GM12878 (cell line): Measurements from ENCODE around the gene FAM53B. TPM values are rescaled to one million over a fixed set of nuclear protein-coding genes. Genes with fewer than 3 reads are reported as not detected.

Experiments used
- ATAC-seq: fragments of 200-7000 bp; cut with Tn5 transposase; 3 replicates; pipeline ENCODE4 v1.9.1; 2020; ENCODE audit warnings: mild to moderate bottlenecking, moderate library complexity
- BruUV-seq: library from RNA; stranded (reverse); fragments of 400-500 nt; replicated peaks from 2 replicates; lab custom pipeline; 2021; lab: Mats Ljungman, UMichigan
- CTCF ChIA-PET: fragments of 300-600 bp; sonication (Branson Sonifier 250); formaldehyde crosslinking; extraction: SDS; loops from one replicate; lab custom pipeline; 2021; ENCODE audit warnings: inconsistent platforms; lab: Yijun Ruan, JAX
- POLR2A ChIA-PET: fragments of 350-600 bp; formaldehyde crosslinking; extraction: SDS; loops from one replicate; lab custom pipeline; 2021; ENCODE audit warnings: inconsistent platforms; lab: Charles Lee
- RAD21 ChIA-PET: fragments of 300-600 bp; sonication (Branson Sonifier 250); formaldehyde crosslinking; loops from one replicate; lab custom pipeline; 2023; ENCODE audit warnings: antibody characterized with exemption; ENCODE audit not compliant: unreplicated experiment; lab: Charles Lee
- SMC1A ChIA-PET: fragments of 300-600 bp; sonication (Branson Sonifier 250); formaldehyde crosslinking; loops from one replicate; lab custom pipeline; 2023; ENCODE audit not compliant: unreplicated experiment, uncharacterized antibody; lab: Charles Lee
- DNase-seq: peaks from one replicate; pipeline ENCODE4 v3.0.0-alpha.2; 2011; ENCODE audit warnings: low read depth, low spot score
- FAIRE-seq: peaks from 3 replicates; lab custom pipeline; 2011; peaks lifted over from hg19 to GRCh38; lab: Jason Lieb, UNC
- H2AFZ ChIP-seq: 2 replicates; pipeline ENCODE4 v1.6.0; 2011; ENCODE audit warnings: low read depth, low read length, control low read depth; ENCODE audit not compliant: control insufficient read depth
- H3K27ac ChIP-seq: 2 replicates; pipeline ENCODE4 v1.5.1; 2011; ENCODE audit warnings: control low read depth; ENCODE audit not compliant: control insufficient read depth, insufficient read depth
- H3K27me3 ChIP-seq, 2 experiments: replicated peaks in 1 of 2; 2 replicates each; pipeline versions ENCODE4 v1.6.0 to v1.6.1; 2011; ENCODE audit warnings: low read length in 1 of 2; ENCODE audit not compliant: control insufficient read depth in 2 of 2, insufficient read depth in 2 of 2
- H3K36me3 ChIP-seq, 2 experiments: 2 replicates each; pipeline ENCODE4 v1.5.1; 2011; ENCODE audit warnings: low read length in 1 of 2; ENCODE audit not compliant: control insufficient read depth in 2 of 2, insufficient read depth in 2 of 2
- H3K4me1 ChIP-seq: 2 replicates; pipeline ENCODE4 v1.6.1; 2011; ENCODE audit warnings: mild to moderate bottlenecking, low read length, moderate library complexity, mixed read lengths; ENCODE audit not compliant: control insufficient read depth, insufficient read depth
- H3K4me2 ChIP-seq: 2 replicates; pipeline ENCODE4 v1.6.0; 2011; ENCODE audit warnings: control low read depth; ENCODE audit not compliant: control insufficient read depth, insufficient read depth
- H3K4me3 ChIP-seq: fragments of 200-600 bp; sonication (generic); 2 replicates; pipeline ENCODE4 v1.5.1; 2016
- H3K79me2 ChIP-seq: 2 replicates; pipeline ENCODE4 v1.6.0; 2011; ENCODE audit warnings: low read length; ENCODE audit not compliant: control insufficient read depth, insufficient read depth
- H3K9ac ChIP-seq: 2 replicates; pipeline ENCODE4 v1.8.0; 2011; ENCODE audit warnings: low read length, control low read depth, mixed read lengths; ENCODE audit not compliant: control insufficient read depth, insufficient read depth
- H3K9me3 ChIP-seq: replicated peaks from 3 replicates; pipeline ENCODE4 v1.5.1; 2011; ENCODE audit warnings: mild to moderate bottlenecking, low read length; ENCODE audit not compliant: control insufficient read depth, insufficient read depth
- H4K20me1 ChIP-seq: 2 replicates; pipeline ENCODE4 v1.6.0; 2011; ENCODE audit not compliant: control insufficient read depth, insufficient read depth
- BHLHE40 ChIP-seq, 2 experiments: fragments of 450-650 bp in 1 of 2; IDR thresholded peaks; 2 replicates each; pipeline ENCODE4 v1.6.1; 2011 to 2017; ENCODE audit warnings: low read depth in 2 of 2, borderline replicate concordance in 1 of 2, improper control_type of control experiment in 1 of 2, low read length in 1 of 2, mild to moderate bottlenecking in 1 of 2
- CBX5 ChIP-seq: sonication (generic); IDR thresholded peaks from 2 replicates; pipeline ENCODE4 v1.6.1; 2016; ENCODE audit warnings: low read depth, moderate library complexity, mild to moderate bottlenecking, inconsistent platforms
- IKZF1 ChIP-seq: fragments of 450-650 bp; conservative IDR thresholded peaks from 2 replicates; pipeline ENCODE4 v1.6.1; 2017; ENCODE audit warnings: antibody characterized with exemption, mild to moderate bottlenecking
- IKZF2 ChIP-seq, 2 experiments: fragments of 450-650 bp; IDR thresholded peaks; 2 replicates each; pipeline ENCODE4 v1.6.1; 2017; ENCODE audit warnings: mild to moderate bottlenecking in 2 of 2, moderate library complexity in 2 of 2
- MTA2 ChIP-seq: fragments of 450-650 bp; IDR thresholded peaks from 2 replicates; pipeline ENCODE4 v1.6.1; 2016; ENCODE audit warnings: low read depth, mild to moderate bottlenecking, moderate library complexity
- NR2C1 ChIP-seq: fragments of 450-650 bp; IDR thresholded peaks from 2 replicates; pipeline ENCODE4 v1.6.1; 2017; ENCODE audit warnings: antibody characterized with exemption, mild to moderate bottlenecking, moderate library complexity
- NR2F1 ChIP-seq: fragments of 450-650 bp; conservative IDR thresholded peaks from 2 replicates; pipeline ENCODE4 v1.6.1; 2017; ENCODE audit warnings: mild to moderate bottlenecking
- PAX5 ChIP-seq: IDR thresholded peaks from 2 replicates; pipeline ENCODE4 v1.6.1; 2011; ENCODE audit warnings: low read depth, low read length, borderline replicate concordance
- PKNOX1 ChIP-seq: fragments of 450-650 bp; IDR thresholded peaks from 2 replicates; pipeline ENCODE4 v1.6.1; 2016; ENCODE audit warnings: mild to moderate bottlenecking
- POLR2AphosphoS2 ChIP-seq: IDR thresholded peaks from 2 replicates; pipeline ENCODE4 v1.6.1; 2011; ENCODE audit warnings: low read depth, mild to moderate bottlenecking, low read length, improper control_type of control experiment, moderate library complexity
- RFX5 ChIP-seq: IDR thresholded peaks from 2 replicates; pipeline ENCODE4 v1.6.1; 2011; ENCODE audit warnings: low read depth, low read length, improper control_type of control experiment
- SMAD1 ChIP-seq: fragments of 450-650 bp; IDR thresholded peaks from 2 replicates; pipeline ENCODE4 v1.6.1; 2018; ENCODE audit warnings: mild to moderate bottlenecking, low read depth; ENCODE audit not compliant: partially characterized antibody
- ZBED1 ChIP-seq: IDR thresholded peaks from 2 replicates; pipeline ENCODE4 v1.6.1; 2016; ENCODE audit warnings: borderline replicate concordance
- ZNF217 ChIP-seq: fragments of 450-650 bp; IDR thresholded peaks from 2 replicates; pipeline ENCODE4 v1.6.1; 2017; ENCODE audit warnings: antibody characterized with exemption, mild to moderate bottlenecking
- WGBS: methylation state at CpG from one replicate; pipeline ENCODE4 v1.1.6; 2016; ENCODE audit warnings: low lambda C conversion rate; ENCODE audit not compliant: insufficient replicate concordance, insufficient coverage; ENCODE audit errors: missing lambda C conversion rate; 5-methylcytosine and 5-hydroxymethylcytosine counted together
- in situ Hi-C: fragments of 300-500 bp; cut with MboI; formaldehyde crosslinking; loops from 9 replicates; pipeline ENCODE4 v1.14.3; 2018; ENCODE audit warnings: mixed read lengths
- intact Hi-C: fragments of 100-400 bp; cut with micrococcal nuclease; formaldehyde crosslinking; loops from one replicate; pipeline ENCODE4 v1.14.2; 2022; ENCODE audit not compliant: unreplicated experiment
- polyA plus RNA-seq, 11 experiments: library from polyadenylated mRNA; depleted of rRNA in 4 of 11; unstranded in 6 of 11; stranded (reverse) in 5 of 11; fragments of >200 nt; fragmentation: Nextera tagmentation in 4 of 11; fragmentation: Illumina TruSeq in 1 of 11; extraction: Ambion mirVana in 4 of 11; extraction: Trizol in 1 of 11; gene quantifications; 1 replicate in 1 of 11; 2 replicates in 10 of 11; pipeline versions ENCODE4 v1.2.1 to v1.2.3, GENCODE V29; 2011 to 2016; ENCODE audit warnings: inconsistent platforms in 2 of 11, missing spikeins in 2 of 11, low read depth in 1 of 11
- total RNA-seq, 4 experiments: library from RNA; depleted of rRNA in 3 of 4; stranded (reverse); fragments of >200 nt in 3 of 4; fragmentation: Illumina TruSeq in 1 of 4; extraction: Trizol in 1 of 4; gene quantifications; 2 replicates each; pipeline versions ENCODE4 v1.2.1 to v1.2.3, GENCODE V29; 2013 to 2021
- TF ChIP-seq, protein P1 (sequence below): IDR thresholded peaks from 2 replicates; pipeline ENCODE4 v1.6.1; 2012; ENCODE audit warnings: low read depth, low read length, improper control_type of control experiment

Gene FAM53B
- total and polyA plus RNA-seq, 10 of the 15 experiments (the other 5 are each of a cell fraction or from before 2014, with no cell fraction given), result 0.05 to 26.3 (median 8.1) TPM

DNA sequence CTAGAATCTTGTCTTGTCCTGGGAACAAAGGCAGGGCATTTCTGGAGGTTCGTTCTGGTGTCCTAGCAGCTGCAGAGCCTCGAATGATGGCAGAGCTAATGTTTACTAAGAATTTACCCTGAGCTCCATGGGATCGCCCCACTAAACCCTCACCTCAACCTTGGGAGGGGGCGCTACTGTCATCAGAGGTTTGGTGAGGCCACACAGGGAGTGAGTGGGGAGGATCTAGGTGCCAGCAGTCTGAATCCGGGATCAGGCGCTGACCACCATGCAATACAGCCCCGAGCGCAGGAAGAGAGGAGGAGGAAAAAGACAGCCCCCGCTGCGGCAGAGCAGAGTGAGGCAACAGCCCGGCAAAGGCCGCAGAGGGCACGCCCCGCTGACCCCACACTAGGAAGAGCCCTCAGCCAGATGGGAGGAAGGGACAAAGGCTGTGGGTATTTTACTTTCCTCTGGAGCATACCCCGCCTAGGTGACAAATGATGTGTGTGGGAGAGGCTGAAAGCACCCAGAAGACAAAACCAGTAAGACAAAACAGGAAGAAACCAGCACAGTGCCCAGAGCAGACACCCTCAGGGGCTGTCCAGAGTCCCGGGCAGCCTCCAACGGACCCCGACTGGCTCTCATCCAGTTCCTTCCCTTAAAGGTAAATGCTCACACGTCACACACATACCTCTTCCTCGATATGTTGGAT is 103.5 kb downstream of the FAM53B start:
- RAD21 ChIA-PET, result interaction anchor here (0.9 to 2.1 kb wide), 4 partner anchors 21 to 100 kb away, joined by 3 to 7 read pairs (median 3); no protein-coding TSS in a partner anchor
- FAIRE-seq, result no peak
- H3K27me3 ChIP-seq, result no peaks in the 10 kb centered on the region
- H2AFZ ChIP-seq, result peak overlapping the region; percentile 7; the same call in 1 of the 2 replicates
- 32% methylated on average over 20 of the region's 20 CpGs for WGBS
- peak; percentile 78 for ATAC-seq
- no peaks in the 10 kb centered on the region for H4K20me1 ChIP-seq
- CTCF ChIA-PET, result interaction anchor here (1.0 to 1.5 kb wide), 4 partner anchors 20 to 101 kb away, joined by 3 to 4 read pairs (median 4); no protein-coding TSS in a partner anchor
- BruUV-seq, result no TSS peak
- H3K4me2 ChIP-seq, result peak overlapping the region; percentile 61
- H3K4me1 ChIP-seq, result peaks cover 24% of the 10 kb centered on the region
- DNase-seq, result peak; percentile 24
- H3K27ac ChIP-seq, result peak overlapping the region; percentile 75
- peak overlapping the region; percentile 1; the same call in 1 of the 2 replicates for H3K4me3 ChIP-seq
- H3K36me3 ChIP-seq, result peaks cover 0 to 6% of the 10 kb centered on the region in 2 experiments; a peak in 2 of 4 replicates
- no peaks in the 10 kb centered on the region for H3K9me3 ChIP-seq
- no peaks in the 10 kb centered on the region; the same call in 1 of the 2 replicates for H3K79me2 ChIP-seq
- POLR2A ChIA-PET, result interaction anchor here (1.0 kb wide), 1 partner anchor 48 kb away, joined by 3 read pairs; no protein-coding TSS in a partner anchor
- intact Hi-C loops, result loop anchor here (5.0 kb wide), 1 partner anchor 102 kb away; the partner anchor contains the start of gene FAM53B
- TF ChIP-seq ZBED1 (no peak), PAX5 (peak; percentile 63; the same call in 1 of the 2 replicates), NR2C1 (no peak), SMAD1 (no peak), PKNOX1 (no peak), ZNF217 (no peak), BHLHE40 (IDR thresholded peaks at IDR 0.05; ENCODE audit: borderline replicate concordance in 1 of 2, low read depth in 2 of 2, low read length in 1 of 2) (peak in 1 of 2 experiments; percentile 14; a peak in 1 of 4 replicates), MTA2 (no peak), CBX5 (no peak), RFX5 (peak; percentile 66; the same call in 1 of the 2 replicates), POLR2AphosphoS2 (no peak), IKZF1 (peak; percentile 50), NR2F1 (peak; percentile 55), IKZF2 (IDR thresholded peaks at IDR 0.05) (peak; percentile 27 to 46; a peak in 1 of 4 replicates)
- TF ChIP-seq, protein P1, sequence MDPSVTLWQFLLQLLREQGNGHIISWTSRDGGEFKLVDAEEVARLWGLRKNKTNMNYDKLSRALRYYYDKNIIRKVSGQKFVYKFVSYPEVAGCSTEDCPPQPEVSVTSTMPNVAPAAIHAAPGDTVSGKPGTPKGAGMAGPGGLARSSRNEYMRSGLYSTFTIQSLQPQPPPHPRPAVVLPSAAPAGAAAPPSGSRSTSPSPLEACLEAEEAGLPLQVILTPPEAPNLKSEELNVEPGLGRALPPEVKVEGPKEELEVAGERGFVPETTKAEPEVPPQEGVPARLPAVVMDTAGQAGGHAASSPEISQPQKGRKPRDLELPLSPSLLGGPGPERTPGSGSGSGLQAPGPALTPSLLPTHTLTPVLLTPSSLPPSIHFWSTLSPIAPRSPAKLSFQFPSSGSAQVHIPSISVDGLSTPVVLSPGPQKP, result no peak
- TF ChIP-seq, all 136 proteins: peak for 6
- SMC1A ChIA-PET, result interaction anchor here (1.0 to 2.5 kb wide), 5 partner anchors 22 to 101 kb away, joined by 3 to 16 read pairs (median 4); no protein-coding TSS in a partner anchor
- in situ Hi-C loops, result no loop called here
- H3K9ac ChIP-seq, result peak overlapping the region; percentile 24
